Measurements from ENCODE around the gene MAGEB2.

GRCh38 chrX:30259927-30260326 is 44.6 kb downstream of the MAGEB2 start:
- no peak for TF ChIP-seq CTCF (IDR thresholded peaks at IDR 0.05)
- TF ChIP-seq EZH2 (IDR thresholded peaks at IDR 0.05; ENCODE audit: borderline replicate concordance, insufficient read depth, low read depth, low read length, poor library complexity, severe bottlenecking): no peak
